ENCODE data around the gene FAM221B. TPM values are rescaled to one million over a fixed set of nuclear protein-coding genes. Genes with fewer than 3 reads are reported as not detected.

The FAM221B gene
- total and polyA plus RNA-seq, 9 of the 15 experiments (the other 6 are each of a cell fraction or from before 2014, with no cell fraction given): 0.01 TPM; not detected in 8

DNA sequence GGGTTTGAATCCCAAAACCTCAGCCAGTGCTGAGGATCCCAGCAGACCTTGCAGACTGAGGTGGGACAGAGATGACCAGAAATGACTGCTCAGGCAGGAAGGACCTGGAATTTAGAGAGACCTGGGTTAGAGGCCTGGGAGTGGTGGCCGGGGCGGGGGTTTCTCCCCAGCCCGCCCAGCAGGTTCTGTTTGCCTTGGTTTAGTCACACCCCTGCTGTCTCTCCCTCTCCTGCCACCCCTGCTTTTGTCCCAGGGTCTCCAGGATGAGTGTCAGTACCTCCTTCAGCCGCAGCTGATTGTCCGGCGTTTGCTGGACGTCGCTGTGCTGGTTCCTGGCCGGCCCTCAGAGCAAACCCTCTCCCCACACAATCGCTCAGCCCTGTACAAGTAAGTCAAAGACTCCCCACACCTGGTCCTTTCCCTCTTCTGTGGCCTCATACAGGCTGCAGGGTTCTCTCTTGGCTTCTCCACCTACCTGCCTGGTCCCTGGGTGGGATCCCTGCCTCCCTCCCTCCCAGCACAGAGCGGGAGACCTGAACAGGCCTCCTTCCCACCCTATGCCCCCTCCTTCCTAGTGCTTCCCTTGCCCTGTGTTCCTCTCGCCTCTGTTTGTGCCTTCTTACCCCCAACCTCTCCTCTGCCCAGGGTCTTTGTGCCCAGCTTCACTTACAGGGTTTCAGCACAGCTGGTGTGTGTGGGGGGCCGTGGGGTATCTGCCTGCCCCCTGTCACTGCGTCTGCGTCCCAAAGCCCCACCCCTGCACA, 12.5 kb upstream of the FAM221B start:
- CTCF ChIA-PET (ENCODE audit: low intra/inter-chr PET ratio): no interaction called here
- no peaks in the 10 kb centered on the region for H3K36me3 ChIP-seq (ENCODE audit: control insufficient read depth, insufficient read depth, low read length)
- TF ChIP-seq ARID4B (CRISPR knock-in tag; IDR thresholded peaks at IDR 0.05) (no peak), HOXB6 (CRISPR knock-in tag; IDR thresholded peaks at IDR 0.05; ENCODE audit: borderline replicate concordance) (no peak), TAF15 (IDR thresholded peaks at IDR 0.05; ENCODE audit: low read depth, low read length) (no peak), CCAR2 (IDR thresholded peaks at IDR 0.05; ENCODE audit: low read depth, low read length) (no peak), SIN3B (IDR thresholded peaks at IDR 0.05; ENCODE audit: low read depth) (no peak)
- TF ChIP-seq, protein P1, sequence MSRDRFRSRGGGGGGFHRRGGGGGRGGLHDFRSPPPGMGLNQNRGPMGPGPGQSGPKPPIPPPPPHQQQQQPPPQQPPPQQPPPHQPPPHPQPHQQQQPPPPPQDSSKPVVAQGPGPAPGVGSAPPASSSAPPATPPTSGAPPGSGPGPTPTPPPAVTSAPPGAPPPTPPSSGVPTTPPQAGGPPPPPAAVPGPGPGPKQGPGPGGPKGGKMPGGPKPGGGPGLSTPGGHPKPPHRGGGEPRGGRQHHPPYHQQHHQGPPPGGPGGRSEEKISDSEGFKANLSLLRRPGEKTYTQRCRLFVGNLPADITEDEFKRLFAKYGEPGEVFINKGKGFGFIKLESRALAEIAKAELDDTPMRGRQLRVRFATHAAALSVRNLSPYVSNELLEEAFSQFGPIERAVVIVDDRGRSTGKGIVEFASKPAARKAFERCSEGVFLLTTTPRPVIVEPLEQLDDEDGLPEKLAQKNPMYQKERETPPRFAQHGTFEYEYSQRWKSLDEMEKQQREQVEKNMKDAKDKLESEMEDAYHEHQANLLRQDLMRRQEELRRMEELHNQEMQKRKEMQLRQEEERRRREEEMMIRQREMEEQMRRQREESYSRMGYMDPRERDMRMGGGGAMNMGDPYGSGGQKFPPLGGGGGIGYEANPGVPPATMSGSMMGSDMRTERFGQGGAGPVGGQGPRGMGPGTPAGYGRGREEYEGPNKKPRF (IDR thresholded peaks at IDR 0.05; ENCODE audit: low read depth, low read length): no peak
- TF ChIP-seq, protein P2, sequence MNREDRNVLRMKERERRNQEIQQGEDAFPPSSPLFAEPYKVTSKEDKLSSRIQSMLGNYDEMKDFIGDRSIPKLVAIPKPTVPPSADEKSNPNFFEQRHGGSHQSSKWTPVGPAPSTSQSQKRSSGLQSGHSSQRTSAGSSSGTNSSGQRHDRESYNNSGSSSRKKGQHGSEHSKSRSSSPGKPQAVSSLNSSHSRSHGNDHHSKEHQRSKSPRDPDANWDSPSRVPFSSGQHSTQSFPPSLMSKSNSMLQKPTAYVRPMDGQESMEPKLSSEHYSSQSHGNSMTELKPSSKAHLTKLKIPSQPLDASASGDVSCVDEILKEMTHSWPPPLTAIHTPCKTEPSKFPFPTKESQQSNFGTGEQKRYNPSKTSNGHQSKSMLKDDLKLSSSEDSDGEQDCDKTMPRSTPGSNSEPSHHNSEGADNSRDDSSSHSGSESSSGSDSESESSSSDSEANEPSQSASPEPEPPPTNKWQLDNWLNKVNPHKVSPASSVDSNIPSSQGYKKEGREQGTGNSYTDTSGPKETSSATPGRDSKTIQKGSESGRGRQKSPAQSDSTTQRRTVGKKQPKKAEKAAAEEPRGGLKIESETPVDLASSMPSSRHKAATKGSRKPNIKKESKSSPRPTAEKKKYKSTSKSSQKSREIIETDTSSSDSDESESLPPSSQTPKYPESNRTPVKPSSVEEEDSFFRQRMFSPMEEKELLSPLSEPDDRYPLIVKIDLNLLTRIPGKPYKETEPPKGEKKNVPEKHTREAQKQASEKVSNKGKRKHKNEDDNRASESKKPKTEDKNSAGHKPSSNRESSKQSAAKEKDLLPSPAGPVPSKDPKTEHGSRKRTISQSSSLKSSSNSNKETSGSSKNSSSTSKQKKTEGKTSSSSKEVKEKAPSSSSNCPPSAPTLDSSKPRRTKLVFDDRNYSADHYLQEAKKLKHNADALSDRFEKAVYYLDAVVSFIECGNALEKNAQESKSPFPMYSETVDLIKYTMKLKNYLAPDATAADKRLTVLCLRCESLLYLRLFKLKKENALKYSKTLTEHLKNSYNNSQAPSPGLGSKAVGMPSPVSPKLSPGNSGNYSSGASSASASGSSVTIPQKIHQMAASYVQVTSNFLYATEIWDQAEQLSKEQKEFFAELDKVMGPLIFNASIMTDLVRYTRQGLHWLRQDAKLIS (CRISPR knock-in tag; IDR thresholded peaks at IDR 0.05): no peak
- TF ChIP-seq, protein P3, sequence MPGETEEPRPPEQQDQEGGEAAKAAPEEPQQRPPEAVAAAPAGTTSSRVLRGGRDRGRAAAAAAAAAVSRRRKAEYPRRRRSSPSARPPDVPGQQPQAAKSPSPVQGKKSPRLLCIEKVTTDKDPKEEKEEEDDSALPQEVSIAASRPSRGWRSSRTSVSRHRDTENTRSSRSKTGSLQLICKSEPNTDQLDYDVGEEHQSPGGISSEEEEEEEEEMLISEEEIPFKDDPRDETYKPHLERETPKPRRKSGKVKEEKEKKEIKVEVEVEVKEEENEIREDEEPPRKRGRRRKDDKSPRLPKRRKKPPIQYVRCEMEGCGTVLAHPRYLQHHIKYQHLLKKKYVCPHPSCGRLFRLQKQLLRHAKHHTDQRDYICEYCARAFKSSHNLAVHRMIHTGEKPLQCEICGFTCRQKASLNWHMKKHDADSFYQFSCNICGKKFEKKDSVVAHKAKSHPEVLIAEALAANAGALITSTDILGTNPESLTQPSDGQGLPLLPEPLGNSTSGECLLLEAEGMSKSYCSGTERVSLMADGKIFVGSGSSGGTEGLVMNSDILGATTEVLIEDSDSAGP (CRISPR knock-in tag; IDR thresholded peaks at IDR 0.05): no peak
- in situ Hi-C loops (cut with MboI): no loop called here
- H4K20me1 ChIP-seq (replicated peaks; ENCODE audit: control insufficient read depth, insufficient read depth, low read length): no peaks in the 10 kb centered on the region
- intact Hi-C loops (cut with micrococcal nuclease): no loop called here
- no peak overlapping the region for H3K4me2 ChIP-seq (ENCODE audit: insufficient read depth, low read length)
- no peak for ATAC-seq
- H2AFZ ChIP-seq (ENCODE audit: low read depth, low read length): no peak overlapping the region
- no peak overlapping the region for H3K9ac ChIP-seq (ENCODE audit: insufficient read depth in 1 of 2, low read depth in 2 of 2, low read length in 2 of 2)
- peaks cover 0 to 6% of the 10 kb centered on the region in 2 experiments; a peak in 1 of 5 replicates for H3K4me1 ChIP-seq (replicated peaks in 1 of 2; ENCODE audit: control insufficient read depth in 2 of 2, insufficient read depth in 2 of 2, low read length in 2 of 2)
- H3K4me3 ChIP-seq: no peak overlapping the region
- no TSS peak for BruUV-seq (replicated peaks)
- 29% methylated on average over 6 of the region's 15 CpGs for WGBS (ENCODE audit: insufficient coverage, low coverage, missing lambda C conversion rate)
- POLR2A ChIA-PET: interaction anchor here (0.6 to 0.8 kb wide), 4 partner anchors 10 to 1242 kb away, joined by 3 read pairs; no protein-coding TSS in a partner anchor
- FAIRE-seq: no peak
- no peak for DNase-seq (ENCODE audit: extremely low read depth in 1 of 4, low spot score in 3 of 4)
- H3K27me3 ChIP-seq (ENCODE audit: control insufficient read depth in 2 of 2, insufficient read depth in 2 of 2, low read length in 2 of 2): peaks cover 0 to 34% of the 10 kb centered on the region in 2 experiments; a peak in 3 of 5 replicates
- H3K9me3 ChIP-seq (replicated peaks; ENCODE audit: control insufficient read depth, insufficient read depth, low read depth, low read length): no peaks in the 10 kb centered on the region
- no peaks in the 10 kb centered on the region for H3K79me2 ChIP-seq (ENCODE audit: control insufficient read depth, insufficient read depth, low read length)
- H3K27ac ChIP-seq (ENCODE audit: extremely low read depth, low read depth, low read length): no peak overlapping the region
- no peaks in the 10 kb centered on the region for H3K9me1 ChIP-seq (ENCODE audit: control insufficient read depth, insufficient read depth, low read length)

All from K562 (cell line).